Panc1 (cell line): ENCODE results near the gene SIRT7. TPM values are rescaled to one million over a fixed set of nuclear protein-coding genes. Genes with fewer than 3 reads are reported as not detected.

Experiments used
- ATAC-seq: fragments of 200-7000 bp; cut with Tn5 transposase; 2 replicates; pipeline ENCODE4 v1.9.1; 2020; ENCODE audit warnings: mild to moderate bottlenecking, moderate library complexity
- BruUV-seq: library from RNA; stranded (reverse); fragments of 400-500 nt; replicated peaks from 2 replicates; lab custom pipeline; 2021; lab: Mats Ljungman, UMichigan
- CTCF ChIA-PET: fragments of 300-600 bp; sonication (Branson Sonifier 250); formaldehyde crosslinking; loops from one replicate; lab custom pipeline; 2022; ENCODE audit warnings: antibody characterized with exemption; lab: Charles Lee
- POLR2A ChIA-PET: fragments of 300-600 bp; sonication (Branson Sonifier 250); formaldehyde crosslinking; loops from one replicate; lab custom pipeline; 2022; ENCODE audit warnings: antibody characterized with exemption; lab: Charles Lee
- DNase-seq: peaks from one replicate; pipeline ENCODE4 v3.0.0-alpha.2; 2010; ENCODE audit warnings: low read depth, low spot score
- H3K27ac ChIP-seq: 2 replicates; pipeline ENCODE4 v1.5.1; 2011; ENCODE audit warnings: mild to moderate bottlenecking, low read length, inconsistent platforms
- H3K27me3 ChIP-seq: fragments of 200-500 bp; sonication (Bioruptor generic); 2 replicates; pipeline ENCODE4 v1.6.0; 2014; ENCODE audit warnings: low read length, inconsistent platforms; ENCODE audit not compliant: control insufficient read depth, insufficient read depth
- H3K36me3 ChIP-seq: fragments of 200-500 bp; sonication (Bioruptor generic); 2 replicates; pipeline ENCODE4 v1.5.1; 2014; ENCODE audit warnings: inconsistent platforms, mild to moderate bottlenecking, low read length, moderate library complexity; ENCODE audit not compliant: control insufficient read depth, insufficient read depth
- H3K4me1 ChIP-seq: 2 replicates; pipeline ENCODE4 v1.5.1; 2011; ENCODE audit warnings: inconsistent platforms, mild to moderate bottlenecking, low read length, moderate library complexity; ENCODE audit not compliant: control insufficient read depth, insufficient read depth
- H3K4me3 ChIP-seq, 2 experiments: 2 replicates each; pipeline ENCODE4 v1.5.1; 2011 to 2012; ENCODE audit warnings: low read depth in 2 of 2, low read length in 2 of 2, mild to moderate bottlenecking in 2 of 2, inconsistent platforms in 1 of 2, moderate library complexity in 1 of 2
- H3K9me3 ChIP-seq: fragments of 200-500 bp; sonication (Bioruptor generic); 2 replicates; pipeline ENCODE4 v1.5.1; 2014; ENCODE audit warnings: low read depth, mild to moderate bottlenecking, inconsistent platforms, low read length, moderate library complexity; ENCODE audit not compliant: control insufficient read depth, insufficient read depth
- POLR2AphosphoS5 ChIP-seq: IDR thresholded peaks from 2 replicates; pipeline ENCODE4 v1.6.1; 2012; ENCODE audit warnings: mild to moderate bottlenecking, low read depth, low read length, moderate library complexity
- SIN3A ChIP-seq: IDR thresholded peaks from 2 replicates; pipeline ENCODE4 v1.6.1; 2012; ENCODE audit warnings: low read depth, mild to moderate bottlenecking, low read length, moderate library complexity, borderline replicate concordance; ENCODE audit not compliant: insufficient read depth
- TCF7L2 ChIP-seq: IDR thresholded peaks from 2 replicates; pipeline ENCODE4 v1.6.1; 2011; ENCODE audit warnings: mild to moderate bottlenecking, low read depth, low read length, inconsistent platforms
- in situ Hi-C: cut with HindIII; loops from 2 replicates; pipeline ENCODE4 v1.10.0; 2016; ENCODE audit warnings: low sequenced_read_pairs, low pct_unique_long_range_greater_than_20kb
- intact Hi-C: fragments of 100-400 bp; cut with micrococcal nuclease; formaldehyde crosslinking; loops from one replicate; pipeline ENCODE4 v1.10.0; 2022; ENCODE audit not compliant: unreplicated experiment
- total RNA-seq: library from RNA; stranded (reverse); gene quantifications from one replicate; pipeline ENCODE4 v1.2.1, GENCODE V29; 2021; ENCODE audit not compliant: unreplicated experiment
- TF ChIP-seq, protein P1 (sequence below), 2 experiments: IDR thresholded peaks; 2 replicates each; pipeline ENCODE4 v1.6.1; 2011 to 2012; ENCODE audit warnings: low read depth in 2 of 2, control low read depth in 1 of 2, low read length in 1 of 2, mild to moderate bottlenecking in 1 of 2, moderate library complexity in 1 of 2; ENCODE audit not compliant: insufficient read depth in 1 of 2
- TF ChIP-seq, protein P2 (sequence below): fragments of 450-650 bp; IDR thresholded peaks from 2 replicates; pipeline ENCODE4 v1.5.1; 2017; ENCODE audit warnings: mild to moderate bottlenecking

SIRT7 gene
- total RNA-seq, 1 experiment from 2014 or later = 82.5 TPM

DNA sequence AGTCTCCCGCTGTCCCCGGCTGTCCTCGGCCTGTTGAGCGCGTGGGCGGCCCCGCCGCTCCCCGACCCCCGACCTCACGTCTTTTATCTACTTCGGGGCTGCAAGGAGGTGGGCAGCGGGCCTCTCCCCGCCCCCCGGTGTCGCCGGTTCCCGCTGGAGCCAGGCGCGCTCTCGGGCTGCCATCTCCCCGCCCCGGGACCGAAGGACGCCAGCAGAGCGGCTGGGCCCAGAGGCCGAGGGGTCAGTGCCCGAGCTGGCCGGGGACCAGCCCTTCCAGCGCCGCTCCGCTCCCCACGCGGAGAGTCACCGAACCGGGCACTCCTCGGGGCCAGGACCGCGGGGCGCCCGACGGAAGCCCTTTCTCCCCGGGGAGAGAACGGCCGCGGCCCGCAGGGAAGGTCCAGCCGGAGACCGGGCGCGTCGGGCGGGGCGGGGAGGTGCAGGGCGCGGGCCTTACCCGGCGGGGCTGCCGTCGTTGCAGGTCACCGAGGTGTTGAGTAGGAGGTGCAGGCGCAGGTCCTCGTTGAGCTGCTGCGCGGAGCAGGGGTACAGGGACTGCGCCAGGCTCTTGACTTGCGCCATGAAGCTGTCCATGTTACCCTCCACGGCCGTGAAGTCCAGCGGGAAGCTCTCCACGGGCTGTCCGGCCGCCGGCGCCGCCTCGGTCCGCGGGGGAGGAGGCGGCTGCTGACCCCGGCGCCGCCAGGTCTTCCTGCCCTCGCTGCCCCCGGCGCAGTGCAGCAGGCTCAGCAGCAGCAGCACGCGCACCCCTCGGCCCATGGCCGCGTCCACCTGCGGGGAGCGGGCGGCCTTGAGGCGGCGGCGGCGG is 42.4 kb upstream of the SIRT7 start:
- no peak for TF ChIP-seq POLR2AphosphoS5
- TF ChIP-seq, protein P1, sequence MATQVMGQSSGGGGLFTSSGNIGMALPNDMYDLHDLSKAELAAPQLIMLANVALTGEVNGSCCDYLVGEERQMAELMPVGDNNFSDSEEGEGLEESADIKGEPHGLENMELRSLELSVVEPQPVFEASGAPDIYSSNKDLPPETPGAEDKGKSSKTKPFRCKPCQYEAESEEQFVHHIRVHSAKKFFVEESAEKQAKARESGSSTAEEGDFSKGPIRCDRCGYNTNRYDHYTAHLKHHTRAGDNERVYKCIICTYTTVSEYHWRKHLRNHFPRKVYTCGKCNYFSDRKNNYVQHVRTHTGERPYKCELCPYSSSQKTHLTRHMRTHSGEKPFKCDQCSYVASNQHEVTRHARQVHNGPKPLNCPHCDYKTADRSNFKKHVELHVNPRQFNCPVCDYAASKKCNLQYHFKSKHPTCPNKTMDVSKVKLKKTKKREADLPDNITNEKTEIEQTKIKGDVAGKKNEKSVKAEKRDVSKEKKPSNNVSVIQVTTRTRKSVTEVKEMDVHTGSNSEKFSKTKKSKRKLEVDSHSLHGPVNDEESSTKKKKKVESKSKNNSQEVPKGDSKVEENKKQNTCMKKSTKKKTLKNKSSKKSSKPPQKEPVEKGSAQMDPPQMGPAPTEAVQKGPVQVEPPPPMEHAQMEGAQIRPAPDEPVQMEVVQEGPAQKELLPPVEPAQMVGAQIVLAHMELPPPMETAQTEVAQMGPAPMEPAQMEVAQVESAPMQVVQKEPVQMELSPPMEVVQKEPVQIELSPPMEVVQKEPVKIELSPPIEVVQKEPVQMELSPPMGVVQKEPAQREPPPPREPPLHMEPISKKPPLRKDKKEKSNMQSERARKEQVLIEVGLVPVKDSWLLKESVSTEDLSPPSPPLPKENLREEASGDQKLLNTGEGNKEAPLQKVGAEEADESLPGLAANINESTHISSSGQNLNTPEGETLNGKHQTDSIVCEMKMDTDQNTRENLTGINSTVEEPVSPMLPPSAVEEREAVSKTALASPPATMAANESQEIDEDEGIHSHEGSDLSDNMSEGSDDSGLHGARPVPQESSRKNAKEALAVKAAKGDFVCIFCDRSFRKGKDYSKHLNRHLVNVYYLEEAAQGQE (IDR thresholded peaks at IDR 0.05; ENCODE audit: insufficient read depth in 1 of 2, low read depth in 2 of 2, low read length in 1 of 2) = no peak
- TF ChIP-seq, protein P2, sequence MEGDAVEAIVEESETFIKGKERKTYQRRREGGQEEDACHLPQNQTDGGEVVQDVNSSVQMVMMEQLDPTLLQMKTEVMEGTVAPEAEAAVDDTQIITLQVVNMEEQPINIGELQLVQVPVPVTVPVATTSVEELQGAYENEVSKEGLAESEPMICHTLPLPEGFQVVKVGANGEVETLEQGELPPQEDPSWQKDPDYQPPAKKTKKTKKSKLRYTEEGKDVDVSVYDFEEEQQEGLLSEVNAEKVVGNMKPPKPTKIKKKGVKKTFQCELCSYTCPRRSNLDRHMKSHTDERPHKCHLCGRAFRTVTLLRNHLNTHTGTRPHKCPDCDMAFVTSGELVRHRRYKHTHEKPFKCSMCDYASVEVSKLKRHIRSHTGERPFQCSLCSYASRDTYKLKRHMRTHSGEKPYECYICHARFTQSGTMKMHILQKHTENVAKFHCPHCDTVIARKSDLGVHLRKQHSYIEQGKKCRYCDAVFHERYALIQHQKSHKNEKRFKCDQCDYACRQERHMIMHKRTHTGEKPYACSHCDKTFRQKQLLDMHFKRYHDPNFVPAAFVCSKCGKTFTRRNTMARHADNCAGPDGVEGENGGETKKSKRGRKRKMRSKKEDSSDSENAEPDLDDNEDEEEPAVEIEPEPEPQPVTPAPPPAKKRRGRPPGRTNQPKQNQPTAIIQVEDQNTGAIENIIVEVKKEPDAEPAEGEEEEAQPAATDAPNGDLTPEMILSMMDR = no peak
- TF ChIP-seq TCF7L2 = no peak
- peak; percentile 4; the same call in 1 of the 2 replicates for TF ChIP-seq SIN3A
- peak overlapping the region; percentile 48 to 51 for H3K4me3 ChIP-seq
- CTCF ChIA-PET = interaction anchor here (0.9 to 4.4 kb wide), 4 partner anchors 36 to 77 kb away, joined by 3 to 37 read pairs (median 4); partner anchors contain the start of genes CENPX, DCXR and LRRC45
- in situ Hi-C loops = no loop called here
- POLR2A ChIA-PET = interaction anchor here (0.7 kb wide), 1 partner anchor 247 kb away, joined by 5 read pairs; no protein-coding TSS in a partner anchor
- DNase-seq (no peak), ATAC-seq (peak; percentile 49)
- BruUV-seq = no TSS peak
- H3K4me1 ChIP-seq = peaks cover 6% of the 10 kb centered on the region
- H3K36me3 ChIP-seq = peaks cover 5% of the 10 kb centered on the region; the same call in 1 of the 2 replicates
- H3K27me3 ChIP-seq = no peaks in the 10 kb centered on the region; the same call in 1 of the 2 replicates
- H3K9me3 ChIP-seq = no peaks in the 10 kb centered on the region
- intact Hi-C loops = no loop called here
- peak overlapping the region; percentile 54; the same call in 1 of the 2 replicates for H3K27ac ChIP-seq

DNA sequence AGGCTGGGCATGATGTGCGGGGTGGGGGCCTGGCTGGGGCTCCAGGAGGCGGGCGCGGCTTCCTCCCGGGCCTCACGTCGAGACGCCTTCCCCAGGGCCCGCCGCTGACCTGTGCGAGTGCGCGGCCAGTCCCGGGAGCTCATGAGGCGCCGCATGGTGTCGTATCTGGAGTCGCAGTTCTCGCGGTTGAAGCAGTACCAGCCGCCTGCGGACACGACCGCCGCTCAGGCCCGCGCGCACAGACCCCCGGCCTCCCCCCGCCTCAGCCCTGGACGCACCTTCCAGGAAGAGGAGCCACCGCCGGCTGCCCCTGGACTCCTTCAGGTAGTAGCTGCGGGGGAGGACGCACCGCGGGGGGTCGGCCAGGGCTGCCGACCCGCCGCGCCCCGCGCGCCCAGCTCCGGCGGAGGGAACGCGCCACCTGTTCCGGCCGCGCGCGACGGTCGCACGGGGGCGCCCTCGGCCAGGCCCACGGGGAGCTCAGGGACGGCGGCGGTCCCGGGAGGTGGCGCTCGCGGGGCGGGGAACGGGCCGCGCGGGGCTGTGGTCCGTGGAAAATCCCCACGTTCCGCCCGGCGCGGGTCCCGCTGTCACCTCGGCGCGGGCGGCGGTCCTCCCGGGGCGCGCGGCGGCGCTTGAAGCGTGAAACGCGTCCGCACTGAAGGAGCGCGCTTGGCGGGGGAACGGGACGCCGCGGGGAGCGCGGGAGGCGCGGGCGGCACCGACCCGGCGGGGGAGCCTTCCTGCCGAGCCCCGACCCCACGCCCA is 41.6 kb upstream of the SIRT7 start:
- intact Hi-C loops (no loop called here), in situ Hi-C loops (no loop called here)

More for the DNA sequence above, 41.6 kb upstream of the SIRT7 start:
- Histone ChIP-seq H3K4me1 (peaks cover 6% of the 10 kb centered on the region), H3K27ac (peak overlapping the region; percentile 54; the same call in 1 of the 2 replicates), H3K4me3 (peak overlapping the region; percentile 48 to 51), H3K9me3 (no peaks in the 10 kb centered on the region), H3K27me3 (no peaks in the 10 kb centered on the region; the same call in 1 of the 2 replicates), H3K36me3 (peaks cover 5% of the 10 kb centered on the region; the same call in 1 of the 2 replicates)
- CTCF ChIA-PET = interaction anchor here (0.6 to 4.4 kb wide), 7 partner anchors 12 to 79 kb away, joined by 3 to 37 read pairs (median 4); partner anchors contain the start of genes CENPX, DCXR and LRRC45
- DNase-seq (no peak), ATAC-seq (peak; percentile 87)
- POLR2A ChIA-PET = interaction anchor here (0.7 kb wide), 1 partner anchor 246 kb away, joined by 5 read pairs; no protein-coding TSS in a partner anchor
- no TSS peak for BruUV-seq
- TF ChIP-seq POLR2AphosphoS5 (no peak), TCF7L2 (no peak; the same call in 1 of the 2 replicates), SIN3A (peak; percentile 26; the same call in 1 of the 2 replicates)
- TF ChIP-seq, protein P2 = peak; percentile 100
- TF ChIP-seq, protein P1 (IDR thresholded peaks at IDR 0.05; ENCODE audit: insufficient read depth in 1 of 2, low read depth in 2 of 2, low read length in 1 of 2) = no peak
